Right cardiac atrium (tissue), 5 donors: ENCODE data around the gene POLDIP2. TPM values are rescaled to one million over a fixed set of nuclear protein-coding genes. Genes with fewer than 3 reads are reported as not detected.

ENCODE experiments used
- microRNA-seq, 2 donors: library from miRNA; unstranded; fragments of <30 nt; microRNA quantifications; one replicate each; pipeline ENCODE4 v1.2.0, GENCODE V29; 2020 to 2021
- polyA plus RNA-seq: library from polyadenylated mRNA; stranded (reverse); fragments of 200-250 nt; gene quantifications from one replicate; pipeline ENCODE4 v1.2.3, GENCODE V29; 2013
- total RNA-seq, 4 donors: library from RNA; stranded (reverse); fragmentation: NEBNext Ultra II Directional; extraction: Animal tissue kit (Norgen Biotek cat#: 25700); gene quantifications; one replicate each; pipeline ENCODE4 v1.2.1, GENCODE V29; 2021
- donor health status: healthy with polysubstance abuse.
- donor health status: DM: no; HTN: yes; CAD: no.
- donor health status: DM: no; HTN: no; CAD: no.
- donor health status: DM: no; HTN: yes; CAD: no; lungs with severe emphysema.
- donor health status: DM: yes; HTN: yes; CAD: no.

POLDIP2 gene
- total and polyA plus RNA-seq, 5 donors: 95.6 to 99.8 (median 98.3) TPM

Small RNAs within 50 kb of the gene (microRNA-seq; reads per million reads assigned to microRNA genes)
- gene MIR4723: 0 to 0.84 reads per million in 2 donors

Other genes starting within 250 kb of the POLDIP2 start
- gene TMEM97, start 38.3 kb downstream of the POLDIP2 start, total RNA-seq: 1 to 10 TPM; 5.5 to 6.7 (median 6.0) TPM
- 3.9 TPM for gene TMEM97, start 38.3 kb downstream of the POLDIP2 start, polyA plus RNA-seq
- gene IFT20, start 22.1 kb downstream of the POLDIP2 start, total RNA-seq: 10 to 100 TPM; 20.6 to 22.8 (median 21.3) TPM
- gene IFT20, start 22.1 kb downstream of the POLDIP2 start, polyA plus RNA-seq: 27.0 TPM
- gene TNFAIP1, start 21.8 kb downstream of the POLDIP2 start, total RNA-seq: 10 to 100 TPM; 33.3 to 72.3 (median 34.7) TPM
- 20.1 TPM for gene TNFAIP1, start 21.8 kb downstream of the POLDIP2 start, polyA plus RNA-seq
- gene SEBOX, start 7.7 kb upstream of the POLDIP2 start, total RNA-seq: not detected
- not detected for gene SEBOX, start 7.7 kb upstream of the POLDIP2 start, polyA plus RNA-seq
- 10 to 100 TPM in 1 of 4 donors, 1 to 10 TPM in 3; 3.8 to 10.5 (median 4.1) TPM for gene VTN, start 12.8 kb upstream of the POLDIP2 start, total RNA-seq
- 3.8 TPM for gene VTN, start 12.8 kb upstream of the POLDIP2 start, polyA plus RNA-seq
- 1 to 10 TPM; 5.8 to 8.9 (median 7.1) TPM for gene SARM1, start 14.2 kb upstream of the POLDIP2 start, total RNA-seq
- 4.0 TPM for gene SARM1, start 14.2 kb upstream of the POLDIP2 start, polyA plus RNA-seq
- gene SLC46A1, start 48.7 kb upstream of the POLDIP2 start, total RNA-seq: 1 to 10 TPM; 5.3 to 9.2 (median 7.6) TPM
- 3.0 TPM for gene SLC46A1, start 48.7 kb upstream of the POLDIP2 start, polyA plus RNA-seq
- gene SLC13A2, start 116.1 kb upstream of the POLDIP2 start, total RNA-seq: not detected
- gene SLC13A2, start 116.1 kb upstream of the POLDIP2 start, polyA plus RNA-seq: not detected
- not detected for gene FOXN1, start 148.8 kb upstream of the POLDIP2 start, total RNA-seq
- not detected for gene FOXN1, start 148.8 kb upstream of the POLDIP2 start, polyA plus RNA-seq
- 10 to 100 TPM; 14.0 to 28.8 (median 21.0) TPM for gene UNC119, start 195.1 kb upstream of the POLDIP2 start, total RNA-seq
- 22.8 TPM for gene UNC119, start 195.1 kb upstream of the POLDIP2 start, polyA plus RNA-seq
- 10 to 100 TPM; 36.4 to 41.8 (median 40.7) TPM for gene PIGS, start 214.0 kb upstream of the POLDIP2 start, total RNA-seq
- 16.6 TPM for gene PIGS, start 214.0 kb upstream of the POLDIP2 start, polyA plus RNA-seq
- gene ALDOC, start 219.4 kb upstream of the POLDIP2 start, total RNA-seq: 100 to 1,000 TPM; 191 to 390 (median 276) TPM
- 283 TPM for gene ALDOC, start 219.4 kb upstream of the POLDIP2 start, polyA plus RNA-seq
- 1 to 10 TPM in 3 of 4 donors, under 1 TPM in 1; 0.81 to 2.7 (median 2.1) TPM for gene SPAG5, start 241.5 kb upstream of the POLDIP2 start, total RNA-seq
- gene SPAG5, start 241.5 kb upstream of the POLDIP2 start, polyA plus RNA-seq: 1.2 TPM